Upper lobe of left lung (tissue), 6 donors: ENCODE results near the gene ST3GAL5. TPM values are rescaled to one million over a fixed set of nuclear protein-coding genes. Genes with fewer than 3 reads are reported as not detected.
"Not testable (repeated sequence)": the region's sequence is repeated elsewhere in the genome, so short reads cannot be mapped to it uniquely, and the experiment has no call there.

Experiments used
- ATAC-seq, 2 donors: fragments of 200-7000 bp; cut with Tn5 transposase; one replicate each; pipeline ENCODE4 v1.9.1; 2022; ENCODE audit warnings: mild to moderate bottlenecking in 2 of 2, moderate library complexity in 2 of 2; ENCODE audit not compliant: low FRiP score in 2 of 2
- DNase-seq, 2 donors: peaks; one replicate each; pipeline ENCODE4 v3.0.0-alpha.2; 2019 to 2020
- H3K27ac ChIP-seq, 4 donors: fragments of 200-600 bp; sonication (generic); one replicate each; pipeline ENCODE4 v1.5.1; 2016 to 2019
- H3K27me3 ChIP-seq, 4 donors: fragments of 200-600 bp; sonication (generic); one replicate each; pipeline ENCODE4 v1.5.1; 2017 to 2019
- H3K36me3 ChIP-seq, 4 donors: fragments of 200-600 bp; sonication (generic); one replicate each; pipeline ENCODE4 v1.5.1; 2016 to 2019
- H3K4me1 ChIP-seq, 4 donors: fragments of 200-600 bp; sonication (generic); one replicate each; pipeline ENCODE4 v1.5.1; 2018 to 2019
- H3K4me3 ChIP-seq, 4 donors: fragments of 200-600 bp; sonication (generic); one replicate each; pipeline ENCODE4 v1.5.1; 2017 to 2019; ENCODE audit warnings: mild to moderate bottlenecking in 2 of 4, moderate library complexity in 1 of 4
- H3K9me3 ChIP-seq, 4 donors: fragments of 200-600 bp; sonication (generic); one replicate each; pipeline ENCODE4 v1.5.1; 2018 to 2019
- CTCF ChIP-seq, 6 experiments: fragments of 450-650 bp in 4 of 6; fragments of 200-600 bp in 2 of 6; sonication (generic) in 2 of 6; IDR thresholded peaks; one replicate each; pipeline ENCODE4 v1.5.1; 2016 to 2019; ENCODE audit warnings: antibody characterized with exemption in 6 of 6
- EP300 ChIP-seq, 4 donors: sonication (generic); formaldehyde crosslinking; IDR thresholded peaks; one replicate each; pipeline ENCODE4 v1.5.1; 2017; ENCODE audit warnings: antibody characterized with exemption in 4 of 4, control low read depth in 2 of 4
- POLR2A ChIP-seq, 4 donors: fragments of 450-650 bp; IDR thresholded peaks; one replicate each; pipeline ENCODE4 v1.5.1; 2016 to 2017; ENCODE audit warnings: antibody characterized with exemption in 4 of 4, mild to moderate bottlenecking in 2 of 4
- POLR2AphosphoS5 ChIP-seq, 2 donors: sonication (generic); formaldehyde crosslinking; IDR thresholded peaks; one replicate each; pipeline ENCODE4 v1.5.1; 2017; ENCODE audit warnings: antibody characterized with exemption in 2 of 2
- WGBS, 2 donors: methylation state at CpG; one replicate each; pipeline ENCODE4 v1.1.5; 2017 to 2018; 5-methylcytosine and 5-hydroxymethylcytosine counted together
- total RNA-seq, 6 donors: library from RNA; depleted of rRNA in 4 of 6; stranded (reverse); fragments of >200 nt in 4 of 6; gene quantifications; one replicate each; pipeline versions ENCODE4 v1.1.0 to v1.2.1, GENCODE V29; 2016 to 2021
- donor health status: DM: no; HTN: no; CAD: no; lungs with moderate emphysema.
- donor health status: DM: no; HTN: yes; CAD: no; lungs with severe emphysema.

The ST3GAL5 gene
- total RNA-seq, 6 donors from 2014 or later = 54.5 to 162 (median 83.8) TPM

GRCh38 chr2:85888020-85888683 is 638 bp downstream of the ST3GAL5 start:
- no peaks in the 10 kb centered on the region for H3K27me3 ChIP-seq
- ATAC-seq (no peak), DNase-seq (peak in 1 of 2 donors; percentile 38)
- no peaks in the 10 kb centered on the region for H3K36me3 ChIP-seq
- H3K9me3 ChIP-seq = no peaks in the 10 kb centered on the region
- TF ChIP-seq POLR2AphosphoS5 (IDR thresholded peaks at IDR 0.05) = no peak
- no peak for TF ChIP-seq EP300 (IDR thresholded peaks at IDR 0.05)
- TF ChIP-seq CTCF (IDR thresholded peaks at IDR 0.05) = peak in 1 of 6 experiments; percentile 4
- TF ChIP-seq POLR2A (IDR thresholded peaks at IDR 0.05) = peak in 1 of 4 donors; percentile 6
- H3K4me1 ChIP-seq = peaks cover 38 to 62% (median 39%) of the 10 kb centered on the region in 4 donors
- WGBS, 2 donors = 0% methylated on average over 9 to 27 of the region's 47 CpGs
- H3K27ac ChIP-seq = peak overlapping the region; percentile 90 to 92 (median 90)
- peak overlapping the region; percentile 68 to 94 (median 79) for H3K4me3 ChIP-seq

- H3K4me3 ChIP-seq = peak overlapping the region; percentile 68 to 94 (median 79)
- peak; percentile 42 to 71 for DNase-seq
- WGBS, 2 donors = 0 to 3% methylated on average over 4 to 10 of the region's 10 CpGs
- TF ChIP-seq EP300 (IDR thresholded peaks at IDR 0.05) = no peak
- TF ChIP-seq POLR2AphosphoS5 (IDR thresholded peaks at IDR 0.05) = peak in 1 of 2 donors; percentile 16
- TF ChIP-seq POLR2A (IDR thresholded peaks at IDR 0.05) = peak in 2 of 4 donors; percentile 28 to 33
- peak in 4 of 6 experiments; percentile 12 to 39 (median 25) for TF ChIP-seq CTCF (IDR thresholded peaks at IDR 0.05)
- no peaks in the 10 kb centered on the region for H3K9me3 ChIP-seq
- no peaks in the 10 kb centered on the region for H3K27me3 ChIP-seq
- ATAC-seq = peak; percentile 21 to 44
- no peaks in the 10 kb centered on the region for H3K36me3 ChIP-seq
- peak overlapping the region; percentile 90 to 92 (median 90) for H3K27ac ChIP-seq
- peaks cover 35 to 58% (median 39%) of the 10 kb centered on the region in 4 donors for H3K4me1 ChIP-seq
These were observed 1.2 kb downstream of the ST3GAL5 start for GRCh38 chr2:85887566-85888019.

- DNase-seq (peak in 1 of 2 donors; percentile 72), ATAC-seq (peak; percentile 61 to 71)
- 45 to 46% methylated on average over 8 to 11 of the region's 11 CpGs for WGBS, 2 donors
- H3K27ac ChIP-seq = peak overlapping the region; percentile 90 to 92 (median 90)
- H3K27me3 ChIP-seq = no peaks in the 10 kb centered on the region
- H3K4me1 ChIP-seq = peaks cover 31 to 55% (median 39%) of the 10 kb centered on the region in 4 donors
- peak; percentile 39 to 45 for TF ChIP-seq POLR2AphosphoS5 (IDR thresholded peaks at IDR 0.05)
- TF ChIP-seq POLR2A (IDR thresholded peaks at IDR 0.05) = peak in 1 of 4 donors; percentile 20
- TF ChIP-seq CTCF (IDR thresholded peaks at IDR 0.05) = no peak
- TF ChIP-seq EP300 (IDR thresholded peaks at IDR 0.05) = no peak
- no peaks in the 10 kb centered on the region for H3K9me3 ChIP-seq
- H3K4me3 ChIP-seq = peak overlapping the region in 3 of 4 donors; percentile 68 to 94 (median 81)
- H3K36me3 ChIP-seq = peaks cover 0 to 4% (median 0%) of the 10 kb centered on the region in 4 donors
These were observed 2.2 kb downstream of the ST3GAL5 start for GRCh38 chr2:85886590-85886989.

- DNase-seq (no peak), ATAC-seq (no peak)
- peak overlapping the region; percentile 35 to 92 (median 75) for H3K27ac ChIP-seq
- TF ChIP-seq CTCF (IDR thresholded peaks at IDR 0.05) = no peak
- no peak for TF ChIP-seq POLR2AphosphoS5 (IDR thresholded peaks at IDR 0.05)
- TF ChIP-seq POLR2A (IDR thresholded peaks at IDR 0.05) = no peak
- no peak for TF ChIP-seq EP300 (IDR thresholded peaks at IDR 0.05)
- H3K9me3 ChIP-seq = no peaks in the 10 kb centered on the region
- H3K4me1 ChIP-seq = peaks cover 29 to 51% (median 39%) of the 10 kb centered on the region in 4 donors
- H3K36me3 ChIP-seq = peaks cover 0 to 4% (median 0%) of the 10 kb centered on the region in 4 donors
- 77 to 81% methylated on average over 8 of the region's 8 CpGs for WGBS, 2 donors
- no peaks in the 10 kb centered on the region for H3K27me3 ChIP-seq
- H3K4me3 ChIP-seq = peak overlapping the region in 3 of 4 donors; percentile 68 to 94 (median 81)
These were observed 2.6 kb downstream of the ST3GAL5 start for GRCh38 chr2:85886141-85886540.

- not testable (repeated sequence) for H3K27me3 ChIP-seq, H3K36me3 ChIP-seq, DNase-seq, ATAC-seq, H3K27ac ChIP-seq, H3K4me3 ChIP-seq, H3K9me3 ChIP-seq
- 100% methylated on average over 1 of the region's 1 CpG; no CpG with 5 or more reads in 1 of the 2 donors for WGBS, 2 donors
- peaks cover 7 to 49% (median 28%) of the 10 kb centered on the region in 4 donors for H3K4me1 ChIP-seq
These were observed 7.0 kb downstream of the ST3GAL5 start for GRCh38 chr2:85881781-85882180.

GRCh38 chr2:85880716-85881328 is 8.0 kb downstream of the ST3GAL5 start:
- WGBS, 2 donors = 60 to 66% methylated on average over 4 of the region's 4 CpGs
- not testable (repeated sequence) for H3K9me3 ChIP-seq
- H3K27ac ChIP-seq = peak overlapping the region in 1 of 4 donors; percentile 20

More at GRCh38 chr2:85880716-85881328, 8.0 kb downstream of the ST3GAL5 start:
- H3K4me1 ChIP-seq = peaks cover 5 to 45% (median 24%) of the 10 kb centered on the region in 4 donors
- not testable (repeated sequence) for H3K27me3 ChIP-seq, H3K4me3 ChIP-seq, DNase-seq, H3K36me3 ChIP-seq, ATAC-seq
